SIG-M5 (cell line): ENCODE results near the gene FXYD3.

Experiments
- DNase-seq: peaks from one replicate; lab custom pipeline; 2025; lab: John Stamatoyannopoulos, UW

The FXYD3 gene, protein sequence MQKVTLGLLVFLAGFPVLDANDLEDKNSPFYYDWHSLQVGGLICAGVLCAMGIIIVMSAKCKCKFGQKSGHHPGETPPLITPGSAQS

DNA sequence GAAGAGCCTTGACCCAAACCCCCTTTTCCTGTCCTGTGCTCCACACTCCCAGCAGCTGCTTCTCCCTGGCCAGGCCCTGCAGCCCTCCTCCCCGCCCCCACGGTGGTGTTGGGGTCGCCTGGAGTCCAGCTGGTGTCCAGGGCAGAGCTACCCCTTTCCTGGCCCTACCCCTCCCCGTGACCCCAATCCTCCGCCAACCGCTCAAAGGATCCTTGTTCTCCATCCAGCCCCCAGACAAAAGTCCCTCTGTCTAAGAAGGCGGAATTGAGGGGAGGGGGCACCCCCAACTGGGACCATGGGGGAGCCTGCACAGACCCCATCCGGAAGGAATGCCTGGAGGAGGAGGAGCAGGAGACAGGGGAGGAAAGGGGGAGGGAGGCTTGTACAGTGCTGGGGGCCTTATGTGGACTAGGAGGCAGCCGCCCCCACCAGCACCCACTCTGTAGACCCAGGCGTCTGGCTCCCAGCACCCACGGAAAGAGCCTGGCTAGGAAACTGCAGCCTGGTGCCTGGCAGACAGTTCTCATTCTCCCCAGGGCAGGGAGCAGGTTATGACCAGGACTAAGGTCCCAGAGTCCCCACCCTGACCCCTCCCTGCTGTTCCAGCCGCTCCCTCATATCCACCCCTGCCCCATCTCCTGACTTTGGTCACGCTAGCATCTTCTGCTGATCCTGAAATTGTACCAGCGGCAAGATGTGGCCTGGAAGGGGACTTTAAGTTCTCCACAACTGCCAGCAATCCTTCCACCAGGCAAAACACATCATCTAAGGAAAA lies at the start of gene FXYD3:
Gene FXYD3 (plus strand): TSS at position 647 of the 775 bp plus-strand sequence. CDS start 3,554 bp downstream, outside the sequence.
- no peak for DNase-seq

DNA sequence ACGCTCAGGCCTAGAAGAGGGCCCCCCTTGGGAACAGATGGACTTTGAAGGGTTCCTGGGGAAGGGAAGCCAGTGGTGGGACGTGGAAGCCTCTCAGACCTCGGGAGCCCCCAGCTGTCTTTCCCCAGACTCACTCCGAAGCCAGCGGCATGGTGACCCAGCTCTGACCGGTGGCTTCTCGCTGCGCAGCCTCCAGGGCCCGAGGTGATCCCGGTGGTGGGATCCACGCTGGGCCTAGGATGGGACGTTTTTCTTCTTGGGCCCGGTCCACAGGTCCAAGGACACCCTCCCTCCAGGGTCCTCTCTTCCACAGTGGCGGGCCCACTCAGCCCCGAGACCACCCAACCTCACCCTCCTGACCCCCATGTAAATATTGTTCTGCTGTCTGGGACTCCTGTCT lies 49.5 kb upstream of the FXYD3 start:
- DNase-seq, result no peak

DNA sequence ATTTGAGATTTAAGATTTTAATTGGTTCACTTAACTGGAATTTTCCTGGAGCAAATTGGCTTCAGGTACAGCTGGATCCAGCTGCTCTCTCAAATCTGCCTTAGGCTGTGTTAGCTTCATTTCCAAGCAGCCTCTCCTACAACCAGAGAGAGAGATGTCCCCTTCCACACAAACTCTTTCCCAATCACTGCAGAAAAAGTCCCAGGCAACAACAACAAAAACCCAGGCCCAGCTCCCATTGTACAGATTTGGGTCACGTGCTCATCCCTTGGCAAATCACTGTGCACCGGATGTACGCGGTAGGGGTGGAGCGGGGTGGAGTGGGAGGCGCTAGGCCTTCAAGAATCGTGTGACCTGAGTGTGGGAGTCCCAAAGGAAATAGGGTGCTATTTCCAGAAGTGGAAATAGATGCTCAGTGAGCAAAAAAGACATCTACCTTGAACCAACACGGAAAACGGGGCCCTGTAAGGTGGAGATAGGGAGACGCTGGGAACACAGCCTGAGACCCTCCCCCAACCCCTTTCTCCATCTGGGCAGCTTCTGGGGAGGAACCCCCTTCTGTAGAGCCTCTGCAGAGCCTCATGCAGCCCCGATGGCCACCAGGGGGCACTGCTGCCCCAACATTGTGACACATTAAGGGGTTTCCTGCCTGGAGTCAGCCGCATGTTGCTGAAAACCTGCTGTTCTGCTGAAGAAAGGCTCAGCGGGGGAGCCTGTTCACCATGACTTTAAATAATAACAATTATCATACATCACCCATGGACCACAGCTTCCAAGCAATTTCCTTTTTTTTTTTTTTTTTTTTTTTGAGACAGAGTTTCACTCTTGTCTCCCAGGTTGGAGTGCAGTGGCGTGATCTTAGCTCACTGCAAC lies 48.7 kb upstream of the FXYD3 start:
- DNase-seq, result no peak

DNA sequence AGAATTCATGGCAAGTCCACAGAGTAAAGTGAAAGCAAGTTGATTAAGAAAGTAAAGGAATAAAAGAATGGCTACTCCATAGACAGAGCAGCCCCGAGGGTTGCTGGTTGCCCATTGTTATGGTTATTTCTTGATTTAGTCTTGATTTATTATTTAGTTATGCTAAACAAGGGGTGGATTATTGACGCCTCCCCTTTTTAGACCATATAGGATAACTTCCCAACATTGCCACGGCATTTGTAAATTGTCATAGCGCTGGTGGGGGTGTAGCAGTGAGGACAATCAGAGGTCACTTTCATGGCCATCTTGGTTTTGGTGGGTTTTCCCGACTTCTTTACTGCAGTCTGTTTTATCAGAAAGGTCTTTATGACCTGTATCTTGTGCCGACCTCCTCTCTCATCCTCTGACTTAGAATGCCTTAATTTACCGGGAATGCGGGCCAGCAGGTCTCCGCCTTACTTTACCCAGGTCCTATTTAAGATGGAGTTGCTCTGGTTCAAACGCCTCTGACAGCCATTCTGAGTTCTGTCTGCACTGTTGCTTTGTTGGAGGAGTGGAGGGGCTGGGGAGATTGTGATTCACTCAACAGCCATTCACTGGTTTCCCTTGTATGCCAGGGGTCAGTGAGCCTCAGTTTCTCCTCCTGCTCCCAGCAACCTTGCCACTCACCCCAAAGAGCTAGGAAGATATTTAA lies 46.5 kb upstream of the FXYD3 start:
- no peak for DNase-seq

DNA sequence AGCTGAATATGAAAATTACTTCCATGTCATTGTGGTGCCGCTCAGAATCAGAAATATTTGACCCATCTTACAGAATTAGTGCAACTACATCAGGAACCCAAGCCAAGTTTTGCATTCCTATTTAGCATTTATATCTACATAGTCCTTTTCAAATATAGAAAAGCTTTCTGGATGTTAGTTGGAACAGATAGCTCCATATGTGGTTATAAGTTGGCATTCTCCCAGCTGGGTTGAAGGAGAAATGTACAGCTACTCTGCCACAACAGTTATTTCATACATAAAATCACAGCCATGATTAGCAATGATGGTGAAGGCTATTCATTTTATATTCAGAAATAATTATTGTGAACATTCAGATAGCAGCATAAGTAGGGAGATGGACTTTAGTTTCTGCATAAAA lies 45.9 kb upstream of the FXYD3 start:
- no peak for DNase-seq

DNA sequence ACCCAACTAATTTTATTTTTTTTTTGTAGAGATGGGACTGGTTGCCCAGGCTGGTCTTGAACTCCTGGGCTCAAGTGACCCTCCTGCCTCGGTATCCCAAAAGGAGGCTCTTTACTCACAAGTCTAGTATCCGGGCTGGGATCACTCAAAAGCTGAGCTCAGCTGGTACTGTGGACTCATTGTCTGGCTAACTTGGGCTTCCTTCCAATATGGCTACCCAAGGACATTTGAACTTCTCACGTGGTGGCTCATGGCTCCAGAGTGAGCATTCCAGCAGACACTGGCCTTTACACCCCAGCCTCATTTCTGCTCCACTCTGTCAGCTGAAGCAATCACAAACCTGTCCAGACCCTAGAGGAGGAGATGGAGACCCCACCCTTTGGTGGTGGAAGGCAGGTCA lies 45.2 kb upstream of the FXYD3 start:
- no peak for DNase-seq

DNA sequence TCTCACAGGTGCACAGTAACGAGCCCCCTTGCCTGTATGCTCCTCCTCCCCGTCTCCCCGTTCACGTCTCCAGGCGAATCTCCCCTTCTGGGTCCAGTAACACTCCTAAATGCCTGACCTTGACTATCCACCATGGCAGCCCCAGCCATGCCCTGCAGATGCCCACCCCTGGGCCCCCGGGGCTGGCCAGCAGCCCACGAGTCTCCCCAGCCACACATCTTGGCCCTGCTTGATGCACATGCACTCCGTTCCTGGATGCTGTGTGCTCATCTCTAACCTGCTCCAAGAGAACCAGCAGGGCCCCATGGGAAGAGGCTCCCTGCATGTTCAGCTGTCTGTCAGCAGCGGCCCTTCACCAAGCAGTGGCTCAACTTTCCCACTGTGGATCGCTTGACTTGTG lies 42.1 kb upstream of the FXYD3 start:
- DNase-seq, result no peak

DNA sequence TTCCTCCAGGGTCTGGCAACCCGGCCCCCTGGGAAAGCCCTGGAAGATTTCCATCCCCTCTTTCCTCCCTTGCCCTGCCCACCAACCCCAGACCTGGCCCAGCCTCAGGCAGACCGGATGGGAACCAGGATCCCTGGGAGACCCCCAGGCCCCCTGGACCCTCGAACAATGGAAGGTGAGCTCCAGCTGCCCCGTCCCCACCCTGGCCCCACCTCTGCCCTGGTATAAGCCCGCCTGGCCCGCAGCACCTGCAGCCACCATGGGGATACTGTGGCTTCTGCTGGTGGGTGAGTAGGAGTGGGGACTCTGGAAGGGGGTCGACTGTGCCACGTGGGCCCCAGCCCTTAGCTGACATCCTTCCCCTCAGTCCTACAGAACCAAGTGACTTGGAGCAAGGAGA lies 41.7 kb upstream of the FXYD3 start:
- no peak for DNase-seq

DNA sequence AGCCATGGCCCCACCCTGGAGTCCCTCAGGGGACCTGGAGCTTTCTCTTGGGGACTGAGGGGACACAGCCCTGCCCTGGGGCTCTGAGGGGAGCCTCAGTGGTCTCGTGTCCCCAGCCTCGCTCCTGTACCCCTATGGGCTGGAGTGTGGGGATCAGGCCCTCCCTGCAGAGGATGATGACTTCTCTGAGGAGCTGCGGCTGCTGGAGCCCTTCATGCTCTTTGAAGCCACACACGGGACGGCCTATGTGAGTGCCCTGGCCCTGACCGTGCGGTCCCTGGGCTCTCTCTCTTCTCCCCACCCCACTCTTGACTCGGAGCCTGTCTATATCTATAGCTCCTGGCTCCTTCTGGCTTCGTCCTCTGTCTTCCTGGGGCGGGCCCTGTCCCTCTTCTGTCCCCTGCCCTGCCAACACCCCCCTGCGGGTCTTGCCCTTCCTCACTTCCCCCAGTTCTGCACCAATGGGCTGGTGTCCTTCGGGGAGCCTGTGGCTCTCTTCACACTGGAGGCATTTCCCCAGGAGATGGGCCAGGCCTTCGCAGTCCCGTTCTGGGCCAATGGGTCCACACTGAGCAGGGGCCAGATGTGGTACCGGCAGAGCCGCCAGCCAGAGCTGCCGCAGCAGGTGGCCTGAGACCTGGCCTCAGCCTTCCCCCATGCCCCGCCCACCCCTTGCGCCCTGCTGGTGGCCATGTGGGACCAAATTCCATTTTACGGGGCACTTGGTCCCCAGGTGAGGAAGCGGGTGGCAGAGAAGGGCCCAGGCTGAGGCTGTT lies 41.0 kb upstream of the FXYD3 start:
- no peak for DNase-seq

DNA sequence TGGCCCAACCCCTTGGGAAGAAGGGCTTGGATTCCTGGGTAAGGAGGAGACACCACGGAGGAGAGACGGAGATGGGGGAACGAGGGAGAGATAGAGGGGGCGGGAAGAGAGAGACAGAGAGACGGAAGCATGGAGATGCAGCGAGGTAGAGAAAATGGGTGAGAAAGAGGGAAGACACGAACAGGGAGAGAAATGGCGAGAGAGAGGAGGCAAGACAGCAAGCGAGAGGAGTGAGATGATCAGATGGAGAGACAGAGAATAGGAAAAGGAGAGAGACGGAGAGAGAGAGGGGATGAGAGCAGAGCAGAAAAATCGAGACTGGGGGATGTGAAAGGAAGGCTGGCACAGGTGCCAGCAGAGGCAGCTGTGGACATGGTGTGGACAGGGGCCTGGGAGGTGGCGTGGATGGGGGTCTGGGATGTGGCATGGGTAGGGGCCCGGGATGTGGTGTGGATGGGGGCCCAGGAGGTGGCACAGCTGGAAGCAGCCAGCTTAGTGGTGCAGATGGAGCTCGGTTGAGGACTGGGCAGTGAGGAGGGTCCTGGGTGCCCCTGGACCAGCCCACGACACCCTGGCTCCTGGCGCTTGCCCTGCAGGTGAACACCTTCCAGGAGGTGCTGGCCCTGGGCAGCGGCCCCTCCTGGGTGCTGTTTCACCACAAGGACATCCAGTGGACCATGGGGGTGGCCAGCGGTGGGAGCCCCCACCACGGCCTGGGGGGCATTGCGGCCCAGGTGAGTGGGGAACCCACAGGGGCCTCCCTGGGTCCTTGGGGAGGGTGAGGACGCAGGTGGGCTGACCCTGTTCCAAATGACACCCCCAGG lies 40.2 kb upstream of the FXYD3 start:
- no peak for DNase-seq

DNA sequence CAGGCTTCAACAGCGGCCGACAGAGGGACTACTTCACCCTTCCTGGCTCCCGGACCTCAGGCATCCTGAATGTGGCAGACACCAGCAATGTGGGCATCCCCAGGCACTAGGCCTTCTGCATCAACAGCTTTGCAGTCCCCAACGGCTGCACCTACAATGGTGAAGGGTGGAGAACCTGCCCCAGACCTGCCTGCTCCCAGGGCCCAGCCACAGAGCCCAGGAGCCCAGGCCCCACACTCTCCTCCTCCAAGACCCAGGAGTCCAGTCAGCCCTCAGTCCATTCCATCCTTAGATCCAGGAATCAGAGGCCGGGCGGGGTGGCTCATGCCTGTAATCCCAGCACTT lies 39.6 kb upstream of the FXYD3 start:
- DNase-seq, result no peak

DNA sequence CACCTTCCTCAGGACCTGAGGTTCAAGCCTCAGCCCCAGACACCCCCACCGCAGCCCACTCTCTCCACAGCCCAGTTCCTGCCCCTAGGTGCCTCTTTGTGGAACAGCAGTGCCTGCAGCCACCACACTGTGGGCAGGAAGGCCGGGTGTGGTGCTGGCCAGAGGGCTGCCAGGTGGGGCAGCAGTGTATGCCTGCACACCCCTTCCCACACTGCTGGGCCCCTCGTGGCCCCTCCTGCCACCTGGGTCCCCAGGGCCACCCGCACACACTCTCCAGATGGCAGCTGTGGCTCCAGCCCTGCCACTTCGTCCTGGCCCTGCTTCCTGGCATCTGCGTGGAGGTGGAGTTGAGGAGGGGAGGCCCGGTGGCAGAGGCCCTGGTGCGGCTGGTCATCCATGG lies 39.0 kb upstream of the FXYD3 start:
- DNase-seq, result no peak

DNA sequence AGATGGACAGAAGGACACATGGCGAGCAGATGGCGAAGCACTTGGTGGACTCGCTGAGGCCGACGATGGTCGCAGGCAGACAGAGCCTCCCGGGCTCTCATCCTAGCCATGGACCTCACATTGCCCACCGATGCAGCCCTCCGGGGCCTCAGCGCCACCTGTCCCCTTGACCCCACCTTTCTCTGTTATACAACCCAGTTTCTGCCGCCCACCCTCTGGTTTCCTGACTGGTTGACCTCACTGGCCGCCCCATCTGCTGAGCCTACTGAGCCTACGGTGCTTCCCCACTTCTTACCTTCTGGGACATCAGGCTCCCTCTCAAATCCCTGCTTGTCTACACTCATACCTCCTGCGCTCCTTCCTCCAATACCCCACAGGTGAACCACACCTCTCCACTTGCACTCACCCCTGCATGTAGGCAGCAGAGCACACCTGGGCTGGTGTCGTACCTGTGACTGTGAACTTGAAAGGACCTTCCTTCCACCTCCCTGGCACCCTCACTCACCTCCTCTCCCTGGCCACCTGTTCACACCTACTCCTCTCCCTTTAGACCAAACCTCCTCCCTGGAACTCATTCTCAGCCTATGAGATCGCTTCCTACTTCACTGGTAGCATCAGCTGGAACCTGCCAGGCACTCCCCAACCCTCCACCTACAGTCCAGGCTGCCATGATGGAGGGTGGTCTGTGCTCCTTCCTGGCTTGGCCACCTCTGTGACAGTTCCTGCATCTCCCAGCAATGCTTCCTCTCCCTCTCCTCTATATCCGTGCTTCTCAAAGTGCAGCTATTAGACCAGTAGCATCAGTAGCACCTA lies 38.0 kb upstream of the FXYD3 start:
- no peak for DNase-seq

DNA sequence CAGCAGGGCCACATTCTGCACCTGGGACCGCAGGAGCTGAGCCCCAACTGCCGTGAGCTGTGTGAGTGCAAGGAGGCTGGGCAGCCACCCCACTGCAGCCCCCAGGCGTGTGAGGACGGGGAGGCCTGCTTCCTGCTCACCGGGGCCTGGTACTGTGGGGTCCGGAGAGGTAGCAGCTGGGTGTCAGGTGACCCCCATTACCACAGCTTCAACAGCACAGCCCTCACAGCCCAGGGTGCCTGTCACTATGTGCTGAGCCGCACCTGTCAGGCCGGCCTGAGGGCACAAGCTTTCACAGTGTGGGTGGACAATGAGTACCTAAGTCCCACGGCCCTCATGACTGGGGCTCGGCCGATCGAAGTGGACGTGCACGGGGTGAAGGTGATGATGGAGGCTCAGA lies 35.8 kb upstream of the FXYD3 start:
- no peak for DNase-seq

DNA sequence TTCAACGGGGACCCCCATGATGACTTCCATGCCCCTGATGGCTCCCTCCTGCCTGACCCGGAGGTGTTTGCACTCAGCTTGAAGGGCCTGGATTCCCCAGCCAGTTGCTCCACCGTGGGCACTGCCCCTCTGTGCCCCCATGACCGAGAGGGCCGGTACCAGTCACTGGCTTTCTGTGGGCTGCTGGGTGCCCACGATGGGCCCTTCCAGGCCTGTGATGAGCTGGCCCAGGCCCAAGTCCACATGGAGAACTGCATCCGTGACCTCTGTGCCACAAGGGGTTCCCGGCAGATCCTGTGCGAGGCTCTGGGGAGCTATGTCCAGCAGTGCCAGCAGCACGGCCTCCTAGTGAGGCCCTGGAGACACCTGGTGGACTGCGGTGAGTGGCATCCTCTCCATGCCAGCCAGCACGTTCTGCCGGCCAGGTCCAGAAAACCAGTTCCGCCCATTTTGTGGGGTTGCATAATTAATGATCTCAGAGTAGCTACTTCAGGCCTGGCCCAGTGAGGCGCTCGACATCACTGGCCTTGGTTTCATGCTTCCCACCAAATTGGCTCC lies 34.9 kb upstream of the FXYD3 start:
- no peak for DNase-seq

DNA sequence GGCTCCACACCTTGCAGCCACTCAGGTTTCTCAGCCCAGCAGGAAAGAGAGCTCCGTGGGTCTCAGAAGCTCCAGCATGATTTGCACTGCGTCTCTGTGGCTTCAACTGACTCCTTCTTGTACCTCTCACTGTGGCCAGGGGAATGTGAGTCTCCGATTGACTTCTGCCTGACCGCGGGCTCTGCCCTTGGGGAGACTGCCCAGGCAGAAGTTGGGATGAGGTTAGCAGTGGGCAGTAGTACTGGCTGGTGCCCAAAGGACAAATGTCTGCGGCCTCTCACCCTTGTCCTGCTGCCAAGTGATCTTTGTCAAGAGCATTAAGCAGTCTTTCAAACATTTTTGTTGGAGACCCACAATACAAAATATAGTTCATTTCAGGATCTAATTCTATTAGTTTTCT lies 34.4 kb upstream of the FXYD3 start:
- DNase-seq, result no peak

DNA sequence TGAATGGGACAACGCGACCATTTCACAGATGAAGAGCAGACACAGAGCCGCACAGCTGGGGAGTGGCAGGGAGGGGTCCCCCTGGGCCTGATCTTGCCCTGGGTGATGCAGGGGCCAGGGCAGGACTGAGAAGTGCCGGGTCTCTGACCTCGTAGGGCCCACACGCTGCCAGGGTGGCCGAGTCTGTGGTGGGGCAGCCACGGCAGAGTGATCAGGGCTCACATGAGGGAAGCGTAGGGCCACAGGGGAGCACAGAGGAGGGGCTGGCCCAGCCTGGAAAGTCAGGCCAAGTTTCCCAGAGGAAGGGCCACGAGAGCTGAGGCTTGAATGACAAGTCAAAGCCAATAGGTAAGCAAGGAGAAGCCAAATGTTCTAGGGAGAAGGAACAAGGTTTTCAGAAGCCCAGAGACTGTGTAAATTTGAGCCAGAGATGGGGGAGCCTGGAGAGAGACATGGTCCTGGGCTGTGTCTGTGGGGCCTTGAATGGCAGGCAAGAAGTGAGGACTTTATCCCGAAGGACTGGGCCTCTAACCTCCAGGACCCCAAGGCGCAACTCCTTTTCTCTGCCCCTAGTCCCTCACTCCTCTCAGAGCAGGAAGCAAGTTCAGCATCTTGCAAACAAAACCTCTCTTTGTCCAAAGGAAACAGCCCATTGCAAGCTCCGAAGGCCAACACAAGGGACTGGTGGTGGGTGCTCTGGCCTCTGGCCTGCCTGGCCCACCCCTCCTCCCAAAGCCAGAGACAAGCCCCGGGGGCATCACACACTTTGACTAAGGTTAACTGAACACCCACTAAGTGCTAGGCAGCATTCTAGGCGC lies 31.7 kb upstream of the FXYD3 start:
- no peak for DNase-seq

DNA sequence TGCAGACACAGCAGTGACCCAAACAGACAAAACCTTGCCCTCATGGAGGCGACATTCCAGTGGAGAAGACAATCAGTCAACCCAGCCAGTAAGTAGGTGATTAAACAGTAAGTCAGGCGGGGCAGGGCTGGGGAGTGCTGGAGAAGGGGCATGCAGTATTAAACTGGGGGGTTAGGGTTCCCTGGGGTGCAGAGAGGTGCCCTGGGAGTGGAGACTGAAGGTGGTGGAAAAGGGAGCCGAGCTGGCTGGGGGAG lies 31.2 kb upstream of the FXYD3 start:
- no peak for DNase-seq

DNA sequence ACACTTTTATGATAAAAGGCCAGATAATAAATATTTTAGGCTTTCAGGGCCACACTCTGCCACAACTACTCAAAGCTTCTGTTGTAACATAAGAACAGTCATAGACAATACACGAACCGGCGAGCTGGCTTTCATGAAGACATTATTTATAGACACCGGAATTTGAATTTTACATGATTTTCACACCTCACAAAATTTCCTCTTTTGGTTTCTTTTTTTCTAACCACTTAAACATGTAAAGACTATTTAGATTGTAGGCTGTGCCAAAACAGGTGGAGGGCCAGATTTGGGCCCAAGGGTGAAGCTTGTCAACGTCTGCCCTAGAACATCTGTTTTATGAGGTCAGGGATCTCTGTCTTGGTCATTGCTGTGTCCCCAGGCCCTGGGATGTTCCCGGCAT lies 29.7 kb upstream of the FXYD3 start:
- DNase-seq, result no peak
